Measurements from ENCODE around the gene CSAD. TPM values are rescaled to one million over a fixed set of nuclear protein-coding genes. Genes with fewer than 3 reads are reported as not detected.

CSAD gene
- total and polyA plus RNA-seq, 7 experiments from 2014 or later = 1.3 to 76.3 (median 66.0) TPM

DNA sequence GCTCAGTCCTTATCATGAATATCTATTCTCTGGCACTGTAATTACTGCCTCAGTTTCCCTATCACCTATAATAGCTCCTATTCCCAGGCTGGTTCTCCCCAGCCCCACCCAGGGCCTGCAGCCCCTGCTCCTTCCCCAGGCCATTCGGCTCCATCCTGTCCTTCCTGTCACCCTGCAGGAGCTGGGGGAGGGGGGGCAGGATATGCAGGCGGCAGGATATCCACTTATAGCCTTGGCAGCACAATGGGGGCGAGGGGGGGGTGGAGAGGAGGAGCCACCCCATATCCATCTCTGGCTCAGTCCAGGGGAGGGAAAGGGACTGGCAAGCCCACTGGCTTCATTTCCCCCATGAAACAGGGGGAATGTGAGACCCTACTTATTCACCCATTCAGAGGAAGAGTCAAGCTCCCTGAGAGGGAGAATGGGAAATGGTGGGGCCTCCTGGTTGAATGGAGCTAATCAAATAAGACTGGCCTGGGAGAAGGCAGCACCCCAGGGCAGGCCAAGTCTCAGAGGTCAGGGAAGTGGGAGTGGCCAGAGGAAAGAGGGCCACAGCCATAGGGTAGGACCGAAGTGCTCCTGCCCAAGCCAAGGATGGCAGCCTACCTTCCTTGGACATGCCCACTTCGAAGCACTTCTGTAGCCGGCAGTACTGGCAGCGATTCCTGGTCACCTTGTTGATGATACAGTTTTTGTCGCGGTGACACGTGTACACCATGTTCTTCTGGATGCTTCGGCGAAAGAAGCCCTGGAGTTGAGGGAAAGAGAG lies 34.1 kb upstream of the CSAD start:
- Mint-ChIP-seq H3K36me3 (peaks cover 5 to 56% (median 12%) of the 10 kb centered on the region in 5 donors), H3K27me3 (no peaks in the 10 kb centered on the region), H3K9me3 (peaks cover 0 to 3% (median 0%) of the 10 kb centered on the region in 11 donors), H3K4me1 (peaks cover 41 to 83% (median 71%) of the 10 kb centered on the region in 7 donors), H3K4me3 (no peak overlapping the region), H3K27ac (peak overlapping the region in 7 of 9 donors; percentile 16 to 94 (median 86))
- peaks cover 0 to 62% (median 0%) of the 10 kb centered on the region in 3 experiments for H3K36me3 ChIP-seq (ENCODE audit: control insufficient read depth in 2 of 3, insufficient read depth in 3 of 3, low read length in 3 of 3)
- DNase-seq (no peak), ATAC-seq (no peak)
- intact Hi-C loops (cut with micrococcal nuclease) = no loop called here
- no peaks in the 10 kb centered on the region for H3K27me3 ChIP-seq (ENCODE audit: control insufficient read depth in 2 of 2, insufficient read depth in 2 of 2, low read length in 2 of 2)
- POLR2A ChIA-PET = interaction anchor here (0.8 to 8.6 kb wide), 17 partner anchors 8 to 107 kb away, joined by 3 to 103 read pairs (median 5); partner anchors contain the start of genes AAAS, CSAD, ESPL1 and ITGB7
- CTCF ChIA-PET = interaction anchor here (0.6 to 14.6 kb wide), 21 partner anchors 8 to 357 kb away, joined by 3 to 159 read pairs (median 9); partner anchors contain the start of genes AAAS, CSAD, ESPL1 and ZNF740
- H3K4me3 ChIP-seq (ENCODE audit: low read length) = no peak overlapping the region
- H3K9me3 ChIP-seq (ENCODE audit: control insufficient read depth in 2 of 3, low read length in 3 of 3) = no peaks in the 10 kb centered on the region
- peak overlapping the region; percentile 78 for H3K27ac ChIP-seq (ENCODE audit: low read depth, low read length)
- peaks cover 29 to 34% of the 10 kb centered on the region in 2 donors for H3K4me1 ChIP-seq (ENCODE audit: control insufficient read depth in 2 of 2, insufficient read depth in 2 of 2, low read length in 2 of 2)

GRCh38 chr12:53214221-53214620 lies 33.5 kb upstream of the CSAD start:
- peaks cover under 1 to 56% (median 12%) of the 10 kb centered on the region in 5 donors for H3K36me3 Mint-ChIP-seq
- DNase-seq (no peak), ATAC-seq (no peak)
- Histone ChIP-seq H3K27ac (ENCODE audit: low read depth, low read length) (peak overlapping the region; percentile 17), H3K27me3 (ENCODE audit: control insufficient read depth in 2 of 2, insufficient read depth in 2 of 2, low read length in 2 of 2) (no peaks in the 10 kb centered on the region), H3K4me1 (ENCODE audit: control insufficient read depth in 2 of 2, insufficient read depth in 2 of 2, low read length in 2 of 2) (peaks cover 30 to 37% of the 10 kb centered on the region in 2 donors), H3K9me3 (ENCODE audit: control insufficient read depth in 2 of 3, low read length in 3 of 3) (no peaks in the 10 kb centered on the region), H3K4me3 (ENCODE audit: low read length) (no peak overlapping the region), H3K36me3 (ENCODE audit: control insufficient read depth in 2 of 3, insufficient read depth in 3 of 3, low read length in 3 of 3) (peaks cover 0 to 56% (median 0%) of the 10 kb centered on the region in 3 experiments)
- intact Hi-C loops (cut with micrococcal nuclease) = no loop called here
- H3K4me3 Mint-ChIP-seq = no peak overlapping the region
- peaks cover 45 to 88% (median 72%) of the 10 kb centered on the region in 7 donors for H3K4me1 Mint-ChIP-seq
- peak overlapping the region in 5 of 9 donors; percentile 53 to 92 (median 59) for H3K27ac Mint-ChIP-seq
- peaks cover 0 to 2% (median 0%) of the 10 kb centered on the region in 11 donors for H3K9me3 Mint-ChIP-seq
- ChIA-PET CTCF (interaction anchor here (0.6 to 14.6 kb wide), 23 partner anchors 9 to 150 kb away, joined by 3 to 159 read pairs (median 7); partner anchors contain the start of genes AAAS, CSAD, ESPL1 and PFDN5), POLR2A (interaction anchor here (0.8 to 8.6 kb wide), 17 partner anchors 9 to 107 kb away, joined by 3 to 63 read pairs (median 5); partner anchors contain the start of genes AAAS, CSAD, ESPL1 and MYG1)
- H3K27me3 Mint-ChIP-seq = no peaks in the 10 kb centered on the region

- peak; percentile 84 for ATAC-seq
- peak overlapping the region; percentile 27 for H3K27ac ChIP-seq (ENCODE audit: low read depth, low read length)
- intact Hi-C loops (cut with micrococcal nuclease) = loop anchor here (1.0 kb wide), 6 partner anchors 38 to 132 kb away; partner anchors contain the start of genes ESPL1 (in 2 of the 2) and AAAS (in 1 of the 2)
- peak; percentile 71 to 85 (median 80) for DNase-seq
- peaks cover 35 to 44% of the 10 kb centered on the region in 2 donors for H3K4me1 ChIP-seq (ENCODE audit: control insufficient read depth in 2 of 2, insufficient read depth in 2 of 2, low read length in 2 of 2)
- ChIA-PET CTCF (interaction anchor here (0.9 to 14.6 kb wide), 16 partner anchors 10 to 131 kb away, joined by 3 to 159 read pairs (median 9); partner anchors contain the start of genes AAAS, ESPL1 and PFDN5), POLR2A (interaction anchor here (0.6 to 8.6 kb wide), 14 partner anchors 13 to 108 kb away, joined by 3 to 63 read pairs (median 5); partner anchors contain the start of genes AAAS, CSAD, ESPL1 and MYG1)
- H3K9me3 Mint-ChIP-seq = peaks cover 0 to 2% (median 0%) of the 10 kb centered on the region in 11 donors
- H3K4me1 Mint-ChIP-seq = peaks cover 54 to 93% (median 74%) of the 10 kb centered on the region in 7 donors
- H3K27me3 Mint-ChIP-seq = no peaks in the 10 kb centered on the region
- peak overlapping the region in 2 of 10 donors; percentile 5 to 21 for H3K4me3 Mint-ChIP-seq
- peaks cover 0 to 55% (median 12%) of the 10 kb centered on the region in 5 donors for H3K36me3 Mint-ChIP-seq
- H3K27me3 ChIP-seq (ENCODE audit: control insufficient read depth in 2 of 2, insufficient read depth in 2 of 2, low read length in 2 of 2) = no peaks in the 10 kb centered on the region
- no peaks in the 10 kb centered on the region for H3K9me3 ChIP-seq (ENCODE audit: control insufficient read depth in 2 of 3, low read length in 3 of 3)
- no peak overlapping the region for H3K4me3 ChIP-seq (ENCODE audit: low read length)
- peaks cover 0 to 55% (median 0%) of the 10 kb centered on the region in 3 experiments for H3K36me3 ChIP-seq (ENCODE audit: control insufficient read depth in 2 of 3, insufficient read depth in 3 of 3, low read length in 3 of 3)
- peak overlapping the region in 8 of 9 donors; percentile 24 to 92 (median 74) for H3K27ac Mint-ChIP-seq
Observed at GRCh38 chr12:53213348-53213747, 32.6 kb upstream of the CSAD start.

DNA sequence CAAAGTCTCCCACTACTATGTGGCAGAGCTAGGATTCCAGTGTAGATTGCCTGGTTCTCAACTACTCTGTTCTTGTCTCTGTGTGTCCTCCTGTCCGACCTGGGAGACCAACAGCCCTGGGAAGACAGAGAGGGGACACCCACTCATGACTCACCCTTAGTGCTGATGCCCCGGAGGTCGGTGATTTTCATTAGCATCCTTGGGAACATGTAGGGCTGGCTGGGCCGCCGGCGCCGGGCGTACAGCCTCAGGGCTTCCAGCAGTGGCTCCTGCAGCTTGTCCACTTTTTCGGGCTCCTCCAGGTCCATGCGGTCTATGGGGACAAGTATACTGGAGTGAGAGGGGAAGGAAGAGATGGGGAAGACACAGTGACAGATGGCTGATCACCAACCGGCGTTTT lies 32.2 kb upstream of the CSAD start:
- ATAC-seq (no peak), DNase-seq (no peak)
- intact Hi-C loops (cut with micrococcal nuclease) = loop anchor here (1.0 kb wide), 6 partner anchors 38 to 132 kb away; partner anchors contain the start of genes ESPL1 (in 2 of the 2) and AAAS (in 1 of the 2)
- Histone ChIP-seq H3K4me1 (ENCODE audit: control insufficient read depth in 2 of 2, insufficient read depth in 2 of 2, low read length in 2 of 2) (peaks cover 35 to 44% of the 10 kb centered on the region in 2 donors), H3K27me3 (ENCODE audit: control insufficient read depth in 2 of 2, insufficient read depth in 2 of 2, low read length in 2 of 2) (no peaks in the 10 kb centered on the region), H3K27ac (ENCODE audit: low read depth, low read length) (peak overlapping the region; percentile 27), H3K9me3 (ENCODE audit: control insufficient read depth in 2 of 3, low read length in 3 of 3) (no peaks in the 10 kb centered on the region), H3K4me3 (ENCODE audit: low read length) (no peak overlapping the region), H3K36me3 (ENCODE audit: control insufficient read depth in 2 of 3, insufficient read depth in 3 of 3, low read length in 3 of 3) (peaks cover 0 to 55% (median 0%) of the 10 kb centered on the region in 3 experiments)
- CTCF ChIA-PET = interaction anchor here (1.5 to 14.6 kb wide), 14 partner anchors 7 to 110 kb away, joined by 4 to 159 read pairs (median 11); partner anchors contain the start of genes AAAS and ESPL1
- Mint-ChIP-seq H3K27me3 (no peaks in the 10 kb centered on the region), H3K4me3 (no peak overlapping the region), H3K36me3 (peaks cover 0 to 54% (median 12%) of the 10 kb centered on the region in 5 donors), H3K9me3 (peaks cover 0 to 2% (median 0%) of the 10 kb centered on the region in 11 donors), H3K27ac (peak overlapping the region in 4 of 9 donors; percentile 24 to 92 (median 78)), H3K4me1 (peaks cover 55 to 93% (median 74%) of the 10 kb centered on the region in 7 donors)
- POLR2A ChIA-PET = interaction anchor here (1.4 to 2.0 kb wide), 2 partner anchors 43 to 54 kb away, joined by 3 to 22 read pairs; partner anchors contain the start of gene ESPL1

GRCh38 chr12:53211476-53212381 lies 31.0 kb upstream of the CSAD start:
- Histone ChIP-seq H3K4me3 (ENCODE audit: low read length) (no peak overlapping the region), H3K4me1 (ENCODE audit: control insufficient read depth in 2 of 2, insufficient read depth in 2 of 2, low read length in 2 of 2) (peaks cover 32 to 39% of the 10 kb centered on the region in 2 donors), H3K36me3 (ENCODE audit: control insufficient read depth in 2 of 3, insufficient read depth in 3 of 3, low read length in 3 of 3) (peaks cover 0 to 55% (median 0%) of the 10 kb centered on the region in 3 experiments), H3K27me3 (ENCODE audit: control insufficient read depth in 2 of 2, insufficient read depth in 2 of 2, low read length in 2 of 2) (no peaks in the 10 kb centered on the region), H3K27ac (ENCODE audit: low read depth, low read length) (no peak overlapping the region), H3K9me3 (ENCODE audit: control insufficient read depth in 2 of 3, low read length in 3 of 3) (no peaks in the 10 kb centered on the region)
- no peak for ATAC-seq
- Mint-ChIP-seq H3K9me3 (peaks cover 0 to 2% (median 0%) of the 10 kb centered on the region in 11 donors), H3K27me3 (no peaks in the 10 kb centered on the region), H3K36me3 (peaks cover 0 to 54% (median 12%) of the 10 kb centered on the region in 5 donors), H3K27ac (peak overlapping the region in 6 of 9 donors; percentile 15 to 88 (median 50)), H3K4me1 (peaks cover 56 to 90% (median 72%) of the 10 kb centered on the region in 7 donors), H3K4me3 (peak overlapping the region in 2 of 10 donors; percentile 6 to 70)
- ChIA-PET CTCF (interaction anchor here (0.6 to 14.6 kb wide), 14 partner anchors 9 to 111 kb away, joined by 3 to 159 read pairs (median 10); partner anchors contain the start of genes AAAS, CSAD, ESPL1 and MYG1), POLR2A (interaction anchor here (0.9 to 6.5 kb wide), 5 partner anchors 8 to 40 kb away, joined by 4 to 84 read pairs (median 5); partner anchors contain the start of genes CSAD and ZNF740)
- intact Hi-C loops (cut with micrococcal nuclease) = no loop called here
- DNase-seq = no peak

Data from naive thymus-derived CD4-positive, alpha-beta T cell (primary cell).